ENCODE data around the gene YIF1A. TPM values are rescaled to one million over a fixed set of nuclear protein-coding genes. Genes with fewer than 3 reads are reported as not detected.
A peak's percentile ranks its signal among the peaks of the same experiment; 100 is the strongest.

Gene YIF1A
- total RNA-seq, 2 experiments from 2014 or later = 57.2 to 73.4 TPM

GRCh38 chr11:66291303-66291705, 2.4 kb upstream of the YIF1A start:
- Histone ChIP-seq H3K27ac (ENCODE audit: low read depth, low read length, poor library complexity, severe bottlenecking) (no peak overlapping the region), H3K4me3 (ENCODE audit: low read depth, low read length, poor library complexity, severe bottlenecking) (no peak overlapping the region), H3K9me2 (ENCODE audit: insufficient read depth, low read length) (no peaks in the 10 kb centered on the region), H3K9me3 (ENCODE audit: low read length) (no peaks in the 10 kb centered on the region), H4K20me1 (ENCODE audit: insufficient read depth, low read length) (no peaks in the 10 kb centered on the region), H2AFZ (ENCODE audit: low read length) (no peak overlapping the region), H3K36me3 (ENCODE audit: insufficient read depth, low read length) (no peaks in the 10 kb centered on the region), H3K79me2 (ENCODE audit: insufficient read depth, low read depth, low read length) (peaks cover 9% of the 10 kb centered on the region; the same call in 1 of the 2 replicates), H3K4me1 (ENCODE audit: insufficient read depth, low read length, poor library complexity, severe bottlenecking) (peaks cover 18% of the 10 kb centered on the region), H3K4me2 (ENCODE audit: low read length) (no peak overlapping the region)
- intact Hi-C loops (cut with micrococcal nuclease; ENCODE audit: unreplicated experiment) = no loop called here
- TF ChIP-seq EZH2phosphoT487 (IDR thresholded peaks at IDR 0.05; ENCODE audit: borderline replicate concordance, low read depth, low read length) (no peak), CTCF (conservative IDR thresholded peaks at IDR 0.05; ENCODE audit: low read length) (no peak)
- no peak for DNase-seq (ENCODE audit: low spot score)
- POLR2A ChIA-PET = no interaction called here
- no TSS peak for BruUV-seq (replicated peaks)
- CTCF ChIA-PET (ENCODE audit: unreplicated experiment) = interaction anchor here (0.6 kb wide), 1 partner anchor 766 kb away, joined by 6 read pairs; no protein-coding TSS in a partner anchor

DNA sequence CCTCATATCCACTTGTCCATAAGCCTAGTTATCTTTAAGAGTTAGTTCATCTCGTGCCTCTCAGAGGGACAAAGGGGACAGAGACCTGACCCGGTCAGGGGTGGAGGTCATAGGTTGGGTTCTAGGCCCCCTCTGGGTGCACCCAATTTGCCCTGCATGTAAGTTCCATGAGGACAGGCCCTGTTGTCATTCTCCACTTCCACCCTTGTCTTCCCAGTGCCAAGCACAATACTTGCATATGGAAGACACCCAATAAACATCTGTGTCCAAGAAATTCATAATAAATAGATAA, 1.3 kb upstream of the YIF1A start:
- H4K20me1 ChIP-seq (ENCODE audit: insufficient read depth, low read length) = no peaks in the 10 kb centered on the region
- no peak for DNase-seq (ENCODE audit: low spot score)
- no peak for TF ChIP-seq CTCF (conservative IDR thresholded peaks at IDR 0.05; ENCODE audit: low read length)
- no peak for TF ChIP-seq EZH2phosphoT487 (IDR thresholded peaks at IDR 0.05; ENCODE audit: borderline replicate concordance, low read depth, low read length)
- intact Hi-C loops (cut with micrococcal nuclease; ENCODE audit: unreplicated experiment) = no loop called here
- H3K4me1 ChIP-seq (ENCODE audit: insufficient read depth, low read length, poor library complexity, severe bottlenecking) = peaks cover 18% of the 10 kb centered on the region
- no peak overlapping the region for H3K27ac ChIP-seq (ENCODE audit: low read depth, low read length, poor library complexity, severe bottlenecking)
- no peaks in the 10 kb centered on the region for H3K9me3 ChIP-seq (ENCODE audit: low read length)
- peak overlapping the region; percentile 85 for H3K4me2 ChIP-seq (ENCODE audit: low read length)
- H2AFZ ChIP-seq (ENCODE audit: low read length) = no peak overlapping the region
- peak overlapping the region; percentile 88 for H3K4me3 ChIP-seq (ENCODE audit: low read depth, low read length, poor library complexity, severe bottlenecking)
- POLR2A ChIA-PET = no interaction called here
- CTCF ChIA-PET (ENCODE audit: unreplicated experiment) = no interaction called here
- peaks cover 9% of the 10 kb centered on the region; the same call in 1 of the 2 replicates for H3K79me2 ChIP-seq (ENCODE audit: insufficient read depth, low read depth, low read length)
- no TSS peak for BruUV-seq (replicated peaks)
- H3K36me3 ChIP-seq (ENCODE audit: insufficient read depth, low read length) = peaks cover 3% of the 10 kb centered on the region; the same call in 1 of the 2 replicates
- H3K9me2 ChIP-seq (ENCODE audit: insufficient read depth, low read length) = no peaks in the 10 kb centered on the region

DNA sequence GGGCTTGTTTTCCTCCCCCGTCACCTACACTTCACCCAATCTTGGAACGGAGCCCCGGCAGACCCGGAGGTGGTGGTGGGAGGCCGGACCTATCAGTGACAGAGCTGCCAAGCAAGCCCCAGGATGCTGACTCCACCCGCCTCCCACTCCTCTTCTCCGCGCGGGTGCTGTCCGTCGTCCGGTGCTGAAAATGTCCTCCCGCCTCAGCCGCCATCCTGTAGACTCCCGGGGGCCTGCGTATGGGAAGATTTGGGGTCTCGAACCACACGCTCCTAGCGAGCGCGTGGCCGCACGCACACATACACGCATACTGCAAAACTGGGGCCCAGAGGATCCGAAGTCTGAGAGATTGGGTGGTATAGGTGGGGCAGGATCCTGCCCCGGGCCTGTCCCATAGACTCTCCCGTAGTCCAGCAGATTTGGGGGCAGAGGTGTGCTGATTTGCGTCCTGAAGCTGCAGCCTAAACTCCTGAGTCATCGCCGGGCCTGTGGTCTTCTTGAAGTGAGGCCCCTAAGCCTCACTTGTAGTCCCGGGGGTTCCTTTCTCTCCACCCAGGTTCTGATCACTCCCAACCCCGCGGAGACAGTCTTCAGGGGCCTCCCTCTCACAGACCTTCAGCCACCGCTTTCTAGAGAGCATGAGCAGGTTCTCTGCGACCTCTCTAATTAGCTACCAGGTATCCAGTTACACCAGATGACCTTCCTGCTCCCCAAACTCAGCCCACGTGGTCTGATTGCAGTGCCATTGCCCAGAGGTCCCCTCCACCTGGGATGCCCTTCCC, 796 bp upstream of the YIF1A start:
- Histone ChIP-seq H3K36me3 (ENCODE audit: insufficient read depth, low read length) (peaks cover 8% of the 10 kb centered on the region; the same call in 1 of the 2 replicates), H3K79me2 (ENCODE audit: insufficient read depth, low read depth, low read length) (peaks cover 9% of the 10 kb centered on the region; the same call in 1 of the 2 replicates), H3K27ac (ENCODE audit: low read depth, low read length, poor library complexity, severe bottlenecking) (peak overlapping the region; percentile 37), H3K9me3 (ENCODE audit: low read length) (no peaks in the 10 kb centered on the region), H3K4me3 (ENCODE audit: low read depth, low read length, poor library complexity, severe bottlenecking) (peak overlapping the region; percentile 88), H2AFZ (ENCODE audit: low read length) (peak overlapping the region; percentile 73), H4K20me1 (ENCODE audit: insufficient read depth, low read length) (no peaks in the 10 kb centered on the region), H3K4me2 (ENCODE audit: low read length) (peak overlapping the region; percentile 85), H3K4me1 (ENCODE audit: insufficient read depth, low read length, poor library complexity, severe bottlenecking) (peaks cover 23% of the 10 kb centered on the region), H3K9me2 (ENCODE audit: insufficient read depth, low read length) (no peaks in the 10 kb centered on the region)
- peak; percentile 81 for DNase-seq (ENCODE audit: low spot score)
- no TSS peak for BruUV-seq (replicated peaks)
- ChIA-PET CTCF (ENCODE audit: unreplicated experiment) (interaction anchor here (0.6 to 1.1 kb wide), 5 partner anchors 22 to 263 kb away, joined by 3 to 8 read pairs (median 5); no protein-coding TSS in a partner anchor), POLR2A (interaction anchor here (0.6 to 2.0 kb wide), 9 partner anchors 8 to 472 kb away, joined by 3 to 13 read pairs (median 4); no protein-coding TSS in a partner anchor)
- intact Hi-C loops (cut with micrococcal nuclease; ENCODE audit: unreplicated experiment) = loop anchor here (2.0 kb wide), 1 partner anchor 39 kb away; no protein-coding TSS in a partner anchor
- TF ChIP-seq EZH2phosphoT487 (IDR thresholded peaks at IDR 0.05; ENCODE audit: borderline replicate concordance, low read depth, low read length) (no peak), CTCF (conservative IDR thresholded peaks at IDR 0.05; ENCODE audit: low read length) (no peak)
